ENCODE results near the gene SAE1. TPM values are rescaled to one million over a fixed set of nuclear protein-coding genes. Genes with fewer than 3 reads are reported as not detected.

Gene SAE1
- total RNA-seq, 1 donor from 2014 or later = 49.9 TPM

GRCh38 chr19:47096100-47096704, 34.4 kb upstream of the SAE1 start:
- intact Hi-C loops (cut with DNase I) = no loop called here
- peaks cover 32% of the 10 kb centered on the region for H3K36me3 ChIP-seq
- H3K4me1 ChIP-seq = peaks cover 62% of the 10 kb centered on the region
- TF ChIP-seq, protein P1, sequence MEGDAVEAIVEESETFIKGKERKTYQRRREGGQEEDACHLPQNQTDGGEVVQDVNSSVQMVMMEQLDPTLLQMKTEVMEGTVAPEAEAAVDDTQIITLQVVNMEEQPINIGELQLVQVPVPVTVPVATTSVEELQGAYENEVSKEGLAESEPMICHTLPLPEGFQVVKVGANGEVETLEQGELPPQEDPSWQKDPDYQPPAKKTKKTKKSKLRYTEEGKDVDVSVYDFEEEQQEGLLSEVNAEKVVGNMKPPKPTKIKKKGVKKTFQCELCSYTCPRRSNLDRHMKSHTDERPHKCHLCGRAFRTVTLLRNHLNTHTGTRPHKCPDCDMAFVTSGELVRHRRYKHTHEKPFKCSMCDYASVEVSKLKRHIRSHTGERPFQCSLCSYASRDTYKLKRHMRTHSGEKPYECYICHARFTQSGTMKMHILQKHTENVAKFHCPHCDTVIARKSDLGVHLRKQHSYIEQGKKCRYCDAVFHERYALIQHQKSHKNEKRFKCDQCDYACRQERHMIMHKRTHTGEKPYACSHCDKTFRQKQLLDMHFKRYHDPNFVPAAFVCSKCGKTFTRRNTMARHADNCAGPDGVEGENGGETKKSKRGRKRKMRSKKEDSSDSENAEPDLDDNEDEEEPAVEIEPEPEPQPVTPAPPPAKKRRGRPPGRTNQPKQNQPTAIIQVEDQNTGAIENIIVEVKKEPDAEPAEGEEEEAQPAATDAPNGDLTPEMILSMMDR (IDR thresholded peaks at IDR 0.05) = no peak
- peak overlapping the region; percentile 84 for H3K27ac ChIP-seq
- DNase-seq (peak; percentile 92), ATAC-seq (peak; percentile 86 to 87)
- H3K27me3 ChIP-seq (ENCODE audit: low read depth) = no peaks in the 10 kb centered on the region
- H3K9me3 ChIP-seq = no peaks in the 10 kb centered on the region
- H3K4me3 ChIP-seq = no peak overlapping the region

- peaks cover 62% of the 10 kb centered on the region for H3K4me1 ChIP-seq
- H3K4me3 ChIP-seq = no peak overlapping the region
- intact Hi-C loops (cut with DNase I) = no loop called here
- TF ChIP-seq, protein P1 (IDR thresholded peaks at IDR 0.05) = no peak
- peak overlapping the region; percentile 84 for H3K27ac ChIP-seq
- ATAC-seq = peak; percentile 1 to 12
- DNase-seq = no peak
- no peaks in the 10 kb centered on the region for H3K9me3 ChIP-seq
- H3K36me3 ChIP-seq = peaks cover 27% of the 10 kb centered on the region
- H3K27me3 ChIP-seq (ENCODE audit: low read depth) = no peaks in the 10 kb centered on the region
Observed at GRCh38 chr19:47096721-47097120, 33.9 kb upstream of the SAE1 start.

DNA sequence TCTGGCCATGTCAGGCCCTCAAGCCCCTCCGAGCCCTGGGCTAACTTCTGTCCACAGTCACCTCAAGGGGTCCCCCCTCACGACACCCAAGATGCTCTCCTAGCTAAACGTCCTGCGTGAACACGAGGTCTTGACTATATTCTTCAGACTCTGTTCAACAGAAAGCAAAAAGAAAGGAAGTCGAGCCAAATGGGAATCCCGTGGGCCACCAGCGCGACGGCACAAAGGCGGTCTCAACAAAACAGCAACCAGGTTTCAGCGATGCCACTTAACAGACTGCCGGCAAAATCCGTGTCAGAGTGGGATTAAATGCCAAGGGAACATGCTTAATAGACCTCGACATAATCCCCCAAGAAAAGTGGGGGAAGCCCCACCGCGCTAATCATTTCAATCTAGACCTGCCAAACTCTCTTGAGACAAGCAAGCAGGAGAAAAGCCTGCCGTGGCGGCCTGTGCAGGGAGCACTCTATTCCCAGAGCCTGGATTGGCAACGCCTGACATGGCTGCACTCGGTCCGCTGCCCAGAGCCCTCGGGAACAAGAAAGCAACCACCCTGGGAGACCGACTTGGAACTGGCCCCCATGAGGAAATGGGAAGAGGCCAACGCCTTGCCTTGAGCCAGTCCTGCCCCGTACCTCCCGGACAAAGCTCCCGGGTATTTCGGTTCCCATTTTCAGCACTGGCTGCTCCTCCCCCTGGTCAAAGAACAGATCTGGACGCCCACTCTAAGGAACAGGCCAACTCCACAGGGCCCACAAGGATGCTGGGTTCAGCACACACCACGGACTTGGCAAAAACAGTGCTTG, 33.0 kb upstream of the SAE1 start:
- ATAC-seq = no peak
- peaks cover 71% of the 10 kb centered on the region for H3K4me1 ChIP-seq

GRCh38 chr19:47098608-47099007, 32.0 kb upstream of the SAE1 start:
- Histone ChIP-seq H3K4me1 (peaks cover 73% of the 10 kb centered on the region), H3K27me3 (ENCODE audit: low read depth) (no peaks in the 10 kb centered on the region), H3K27ac (peak overlapping the region; percentile 84), H3K4me3 (no peak overlapping the region), H3K36me3 (peaks cover 8% of the 10 kb centered on the region), H3K9me3 (no peaks in the 10 kb centered on the region)
- intact Hi-C loops (cut with DNase I) = no loop called here
- TF ChIP-seq, protein P1 (IDR thresholded peaks at IDR 0.05) = no peak
- no peak for DNase-seq
- no peak for ATAC-seq

More for the DNA sequence above, 33.0 kb upstream of the SAE1 start:
- peak overlapping the region; percentile 84 for H3K27ac ChIP-seq
- DNase-seq = peak; percentile 59
- H3K4me3 ChIP-seq = no peak overlapping the region
- intact Hi-C loops (cut with DNase I) = no loop called here
- TF ChIP-seq, protein P1 (IDR thresholded peaks at IDR 0.05) = no peak
- H3K9me3 ChIP-seq = no peaks in the 10 kb centered on the region
- peaks cover 18% of the 10 kb centered on the region for H3K36me3 ChIP-seq
- H3K27me3 ChIP-seq (ENCODE audit: low read depth) = no peaks in the 10 kb centered on the region

DNA sequence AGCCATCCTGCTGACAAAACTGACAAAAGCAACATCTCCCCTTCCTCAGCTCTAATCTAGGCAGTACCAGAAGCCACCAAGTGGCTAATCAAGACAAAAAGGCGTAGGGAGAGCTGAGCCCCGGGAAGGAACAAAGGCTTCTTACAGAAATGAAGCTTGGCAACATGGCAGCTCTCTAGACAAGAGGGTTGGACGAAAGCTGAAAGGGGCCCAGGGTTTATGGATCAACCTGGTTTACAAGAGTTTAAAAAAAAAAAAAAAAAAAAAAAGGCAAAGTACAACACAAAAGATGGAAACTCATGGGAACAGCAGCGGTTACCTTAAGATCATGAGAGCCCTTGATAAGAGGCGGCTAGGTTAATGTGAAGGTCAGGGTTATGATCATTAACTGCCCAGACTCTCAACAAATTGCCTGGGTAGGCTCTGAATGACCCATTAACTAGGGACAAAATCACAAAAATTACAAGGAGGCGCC, 31.0 kb upstream of the SAE1 start:
- peaks cover 65% of the 10 kb centered on the region for H3K4me1 ChIP-seq
- ATAC-seq (no peak), DNase-seq (no peak)
- no peaks in the 10 kb centered on the region for H3K36me3 ChIP-seq
- no peaks in the 10 kb centered on the region for H3K9me3 ChIP-seq
- TF ChIP-seq, protein P1 (IDR thresholded peaks at IDR 0.05) = no peak
- no peak overlapping the region for H3K4me3 ChIP-seq
- H3K27ac ChIP-seq = peak overlapping the region; percentile 1
- intact Hi-C loops (cut with DNase I) = no loop called here
- no peaks in the 10 kb centered on the region for H3K27me3 ChIP-seq (ENCODE audit: low read depth)

Data from lower lobe of right lung (tissue), 2 donors.